B cell (primary cell): ENCODE results near the gene KAT2A.

Source experiments
- EZH2 ChIP-seq: IDR thresholded peaks from 2 replicates; pipeline ENCODE4 v1.6.1; 2012; ENCODE audit warnings: borderline replicate concordance, low read depth, mild to moderate bottlenecking, moderate library complexity, low read length; ENCODE audit not compliant: insufficient read depth, poor library complexity, severe bottlenecking
- TF ChIP-seq, protein P1 (sequence below): fragments of 200-600 bp; IDR thresholded peaks from one replicate; pipeline ENCODE4 v1.8.0; 2022; ENCODE audit warnings: antibody characterized with exemption, mild to moderate bottlenecking

- TF ChIP-seq, protein P1, sequence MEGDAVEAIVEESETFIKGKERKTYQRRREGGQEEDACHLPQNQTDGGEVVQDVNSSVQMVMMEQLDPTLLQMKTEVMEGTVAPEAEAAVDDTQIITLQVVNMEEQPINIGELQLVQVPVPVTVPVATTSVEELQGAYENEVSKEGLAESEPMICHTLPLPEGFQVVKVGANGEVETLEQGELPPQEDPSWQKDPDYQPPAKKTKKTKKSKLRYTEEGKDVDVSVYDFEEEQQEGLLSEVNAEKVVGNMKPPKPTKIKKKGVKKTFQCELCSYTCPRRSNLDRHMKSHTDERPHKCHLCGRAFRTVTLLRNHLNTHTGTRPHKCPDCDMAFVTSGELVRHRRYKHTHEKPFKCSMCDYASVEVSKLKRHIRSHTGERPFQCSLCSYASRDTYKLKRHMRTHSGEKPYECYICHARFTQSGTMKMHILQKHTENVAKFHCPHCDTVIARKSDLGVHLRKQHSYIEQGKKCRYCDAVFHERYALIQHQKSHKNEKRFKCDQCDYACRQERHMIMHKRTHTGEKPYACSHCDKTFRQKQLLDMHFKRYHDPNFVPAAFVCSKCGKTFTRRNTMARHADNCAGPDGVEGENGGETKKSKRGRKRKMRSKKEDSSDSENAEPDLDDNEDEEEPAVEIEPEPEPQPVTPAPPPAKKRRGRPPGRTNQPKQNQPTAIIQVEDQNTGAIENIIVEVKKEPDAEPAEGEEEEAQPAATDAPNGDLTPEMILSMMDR: no peak
- no peak for TF ChIP-seq EZH2
Measured at GRCh38 chr17:42160531-42160910, 39.4 kb upstream of the KAT2A start.
